Activated T-cell treated with anti-CD3 and anti-CD28 coated beads for 24 hours (primary cell): ENCODE results near the gene VWF.

Source experiments
- DNase-seq: peaks from one replicate; pipeline ENCODE4 v3.0.0-alpha.2; 2020; ENCODE audit warnings: low read depth

The VWF gene

DNA sequence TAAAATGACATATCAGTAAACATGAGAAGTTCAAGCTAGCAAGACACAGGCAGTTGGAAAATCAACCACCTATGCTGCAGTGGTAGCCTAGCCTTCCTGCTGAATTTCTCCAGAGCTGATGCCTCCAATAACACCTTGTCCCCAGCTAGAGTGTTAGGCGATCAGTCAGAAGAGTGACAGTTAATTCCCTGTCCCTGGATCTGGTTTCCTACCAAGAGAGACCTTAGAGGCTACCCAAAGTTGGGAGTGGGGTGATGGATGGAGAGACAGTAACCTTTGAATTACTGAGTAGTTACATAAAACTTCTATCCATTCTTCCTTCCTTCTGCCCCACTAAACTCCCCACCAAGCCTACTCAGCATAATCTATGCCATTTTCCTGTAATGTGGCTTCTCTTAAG is 177.5 kb downstream of the VWF start:
- DNase-seq = no peak

- no peak for DNase-seq
Observed at GRCh38 chr12:5946388-5946787, 178.1 kb downstream of the VWF start.

DNA sequence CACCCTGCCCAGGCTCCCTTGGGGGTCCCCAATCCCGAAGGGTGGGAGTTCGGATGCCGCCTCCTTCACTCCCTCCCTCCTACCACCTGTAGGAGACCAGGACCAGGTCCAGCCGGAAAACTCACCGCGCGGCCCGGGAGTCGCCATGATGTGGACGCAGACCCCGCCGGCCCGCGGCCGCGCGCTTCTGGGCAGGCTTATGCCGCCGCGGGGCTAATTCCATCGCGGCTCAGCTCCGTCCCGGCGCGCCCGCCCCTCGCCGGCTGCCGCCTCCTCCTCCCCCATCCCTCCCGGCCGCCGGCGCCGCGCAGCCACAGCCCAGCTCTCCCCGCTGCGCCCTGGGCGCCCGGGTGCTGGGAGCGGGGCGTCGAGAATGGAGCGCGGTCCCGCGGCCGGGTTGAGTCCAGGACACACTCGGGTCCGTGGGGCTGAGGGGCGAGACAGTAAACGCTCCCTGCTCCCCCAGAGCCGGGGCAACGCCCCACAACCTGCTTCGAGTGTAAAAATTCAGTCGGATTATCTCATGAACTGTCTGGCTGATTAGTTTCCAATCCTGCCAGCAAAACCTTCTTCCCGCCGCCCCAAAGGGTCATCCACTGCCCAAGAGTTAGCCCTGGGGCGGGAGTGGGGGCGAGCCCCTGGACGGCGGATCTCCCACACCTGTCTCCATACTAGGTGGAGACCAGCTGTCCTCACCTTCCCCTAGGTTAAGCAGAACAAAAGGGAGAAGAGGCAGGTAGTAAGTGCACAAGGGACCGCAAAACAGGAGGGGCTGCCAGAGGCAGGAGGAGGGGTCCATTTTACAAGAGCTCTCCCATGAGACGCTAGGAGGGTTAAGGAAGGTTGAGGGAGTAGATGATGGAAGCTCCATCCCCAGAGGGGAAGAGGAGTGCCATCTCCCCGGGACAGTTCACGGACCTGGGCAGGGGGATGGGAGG is 179.1 kb downstream of the VWF start, which contains the start of gene ANO2:
ANO2 (minus strand) TSS at position 189 of the 938 bp plus-strand sequence; CDS start at position 147, 42 bp downstream.
- no peak for DNase-seq

DNA sequence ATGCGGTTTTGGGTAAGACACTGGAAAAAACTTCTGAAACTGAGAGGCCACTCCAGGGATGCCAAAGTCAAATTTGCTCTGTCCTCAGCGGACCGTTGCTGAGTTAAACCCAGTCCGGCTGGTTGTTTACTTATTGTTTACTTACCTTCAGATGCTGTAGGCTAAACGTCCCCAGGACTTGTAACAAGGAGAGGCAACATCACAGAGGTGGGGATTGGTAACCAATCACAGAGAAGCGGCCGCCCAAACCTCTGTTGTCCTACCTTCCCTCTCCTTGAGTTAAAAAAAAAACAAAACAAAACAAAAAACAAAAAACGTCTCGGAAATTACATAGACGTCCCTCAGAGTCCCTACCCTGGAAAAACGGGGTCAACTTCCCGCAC is 179.8 kb downstream of the VWF start:
- DNase-seq = no peak

- no peak for DNase-seq
Observed at GRCh38 chr12:5944053-5944452, 180.4 kb downstream of the VWF start.

DNA sequence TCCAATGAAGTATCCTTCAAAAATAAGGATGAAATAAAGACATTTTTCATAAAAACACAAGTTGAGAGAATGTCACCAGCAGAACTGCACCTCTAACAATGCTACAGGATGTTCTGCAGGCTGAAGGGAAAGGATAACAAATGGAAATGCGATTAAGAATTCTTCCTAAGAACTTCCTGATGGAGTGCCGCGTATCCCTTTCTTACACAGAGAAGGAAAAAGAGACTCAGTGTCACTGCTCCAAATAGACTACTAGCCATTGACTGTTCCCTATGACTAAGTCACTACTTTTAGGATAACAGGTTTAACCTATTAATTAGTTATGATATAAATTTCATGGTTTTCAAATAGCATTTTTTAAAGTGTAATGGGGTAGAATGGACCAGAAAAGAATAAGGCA is 182.6 kb downstream of the VWF start:
- no peak for DNase-seq

- DNase-seq = no peak
Observed at GRCh38 chr12:5927732-5928516, 196.5 kb downstream of the VWF start.

- DNase-seq = no peak
Observed at GRCh38 chr12:5925646-5926045, 198.8 kb downstream of the VWF start.

DNA sequence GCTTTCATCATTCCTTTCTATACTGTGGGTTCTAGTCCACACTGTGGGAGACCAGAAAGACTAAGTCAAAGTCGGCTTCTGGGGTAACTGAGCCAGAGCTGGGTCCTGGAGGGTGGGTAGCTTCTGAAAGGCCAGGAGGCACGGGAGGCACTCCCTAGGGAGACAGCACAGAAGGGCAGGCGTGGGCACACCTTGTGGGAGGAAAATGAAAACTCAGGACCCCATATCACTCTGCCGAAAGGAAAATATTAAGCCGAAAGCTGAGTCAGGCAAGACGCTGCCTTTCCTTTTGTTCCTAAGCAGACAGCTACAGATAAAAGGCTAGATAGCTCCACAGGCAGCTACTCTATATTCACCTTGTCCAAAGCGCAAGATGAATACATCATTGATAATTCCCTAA is 200.1 kb downstream of the VWF start:
- DNase-seq = no peak

GRCh38 chr12:5923751-5924150 is 200.7 kb downstream of the VWF start:
- DNase-seq = no peak

DNA sequence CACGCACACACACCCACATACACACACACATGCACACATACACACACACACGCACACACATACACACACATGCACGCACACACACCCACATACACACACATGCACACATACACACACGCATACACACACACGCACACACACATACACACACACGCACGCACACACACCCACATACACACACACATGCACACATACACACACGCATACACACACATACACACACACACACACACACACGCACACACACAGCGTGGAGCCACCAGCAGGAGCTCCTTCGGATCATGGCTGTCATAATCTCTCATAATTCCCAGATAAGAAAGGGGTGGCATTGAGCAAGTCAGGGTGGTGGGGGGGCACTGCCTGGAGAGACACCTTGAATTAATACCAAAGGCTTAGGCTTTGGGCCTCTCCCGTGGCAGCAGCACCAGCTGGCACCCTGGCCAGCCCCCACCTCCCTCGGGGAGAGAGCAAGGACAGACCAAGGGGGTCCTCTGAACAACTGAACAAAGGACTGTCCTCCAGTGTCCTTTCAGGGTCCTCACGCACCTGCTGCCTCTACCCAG is 201.3 kb downstream of the VWF start:
- no peak for DNase-seq

DNA sequence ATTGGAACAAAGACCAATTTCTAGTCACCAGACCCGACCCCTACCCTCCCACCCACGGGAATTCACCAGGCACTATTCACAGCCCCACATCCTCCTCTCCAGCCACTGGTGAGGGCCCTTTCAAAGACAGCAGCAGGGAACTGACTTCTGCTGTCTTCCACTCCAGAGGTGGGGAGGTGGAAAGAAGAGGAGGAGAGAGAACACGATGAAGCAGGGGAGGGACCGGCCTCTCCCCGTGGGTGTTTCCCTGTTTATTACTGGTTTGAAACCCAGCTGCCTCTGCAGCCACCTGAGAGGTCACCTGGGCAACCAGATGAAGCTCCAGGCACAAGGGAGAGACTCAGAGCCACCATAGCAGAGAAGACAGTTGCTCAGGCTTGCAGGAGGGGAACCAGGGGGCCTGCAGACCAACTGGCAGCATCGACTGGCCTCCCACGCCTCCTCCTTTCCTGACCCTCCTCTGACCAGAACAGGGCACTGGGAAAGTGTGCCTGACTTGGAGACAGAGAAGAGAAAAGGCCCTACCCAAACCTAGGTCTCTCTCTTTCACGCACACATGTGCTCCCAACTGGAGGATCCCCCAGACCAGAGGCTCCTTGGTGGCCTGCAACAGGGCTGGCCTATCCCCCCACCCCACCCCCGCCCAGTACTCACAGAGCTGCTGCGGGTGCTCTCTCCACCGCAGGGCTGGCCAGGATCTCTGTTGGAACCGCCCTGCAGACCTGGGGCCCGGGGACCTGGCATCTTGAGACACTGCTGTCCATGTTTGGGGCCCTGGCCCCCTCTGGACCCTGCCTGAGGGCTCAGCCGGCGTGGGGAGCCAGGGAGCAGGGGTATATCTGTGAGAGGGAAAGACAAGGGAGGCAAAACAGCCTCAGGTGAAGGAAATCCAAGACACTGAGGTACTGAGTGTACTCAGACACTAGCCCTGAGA is 202.2 kb downstream of the VWF start:
- DNase-seq = no peak

DNA sequence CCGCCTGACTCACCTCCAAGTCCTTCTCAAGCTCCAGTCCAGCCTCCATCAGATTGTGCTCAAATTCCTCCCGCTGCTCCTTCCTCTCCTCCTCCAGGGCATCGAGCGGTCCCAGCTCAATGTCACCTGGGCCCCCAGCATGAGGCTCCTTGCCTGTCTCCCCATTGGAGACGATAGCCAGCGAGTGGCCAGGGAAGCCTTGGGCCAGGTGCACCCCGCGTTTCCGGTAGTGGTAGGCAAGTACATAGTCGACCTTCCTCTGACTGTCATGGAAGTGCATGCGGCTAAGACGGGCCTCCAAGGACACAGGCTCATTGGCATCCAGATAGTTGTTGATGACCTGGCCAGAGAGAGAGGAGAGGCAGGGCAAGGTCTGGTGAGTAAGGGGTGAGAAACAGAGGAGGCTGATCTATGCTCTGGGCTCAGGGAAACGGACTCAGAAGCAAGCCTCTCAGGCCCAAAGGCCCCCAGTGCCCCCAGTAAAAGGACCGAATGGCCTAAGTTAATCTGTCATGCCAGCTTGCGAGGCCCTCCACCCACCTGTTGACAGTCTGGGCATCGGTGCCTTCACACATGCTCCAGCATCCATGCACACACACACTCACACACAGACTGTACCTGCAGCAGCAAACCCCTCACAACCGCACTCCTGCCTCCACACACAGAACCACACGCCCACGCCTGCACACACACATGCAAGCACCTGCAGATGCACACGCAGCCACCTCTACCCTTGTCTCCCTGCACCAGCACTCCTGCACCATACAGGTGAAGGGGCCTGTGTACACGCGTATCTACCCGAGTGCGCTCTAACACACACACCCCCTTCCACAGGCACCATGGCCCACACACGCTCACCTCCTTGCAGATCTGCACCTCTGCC is 203.2 kb downstream of the VWF start:
- no peak for DNase-seq

DNA sequence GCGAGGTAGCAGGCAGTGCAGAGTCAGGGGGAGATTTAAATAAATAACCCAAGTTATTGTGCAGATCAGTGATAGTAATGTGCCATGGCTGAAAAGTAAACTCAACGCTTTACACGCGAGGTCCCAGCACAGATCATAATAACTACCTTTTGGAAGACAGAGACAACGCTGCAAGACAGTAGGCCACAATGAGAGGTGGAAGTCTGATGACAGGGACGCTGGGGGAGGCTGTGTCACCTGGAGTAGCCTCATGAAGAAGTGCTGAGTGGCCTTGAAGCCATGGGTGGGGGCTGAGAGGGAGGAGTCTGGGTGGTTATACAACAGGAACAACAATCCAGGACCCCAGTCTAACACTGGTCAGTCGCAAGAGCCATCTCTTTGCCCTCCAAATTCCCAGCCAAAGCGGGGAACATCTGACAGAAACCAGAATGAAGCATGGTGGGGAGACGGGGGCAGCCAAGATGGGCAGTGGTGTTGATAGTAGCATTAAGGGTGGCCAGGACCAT is 207.6 kb downstream of the VWF start:
- no peak for DNase-seq

DNA sequence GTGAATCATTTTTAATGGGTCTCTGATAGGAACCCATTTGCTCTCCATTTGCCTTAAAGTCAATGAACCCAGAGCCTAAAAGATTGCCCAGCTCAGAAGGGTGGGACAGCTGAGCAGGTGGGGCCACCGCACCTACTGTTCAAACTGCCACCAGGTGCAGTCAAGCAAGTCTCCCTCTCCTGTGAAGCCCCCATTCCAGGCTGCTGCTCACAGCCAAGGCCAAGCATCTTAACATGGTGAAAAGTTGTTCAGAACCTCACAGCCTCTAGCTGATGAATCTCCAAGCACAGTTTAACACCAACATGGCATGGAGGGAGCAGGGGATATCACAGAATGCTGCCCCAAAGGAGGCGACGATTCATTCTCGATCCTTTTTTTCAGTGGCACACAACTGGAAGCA is 209.0 kb downstream of the VWF start:
- DNase-seq = no peak

DNA sequence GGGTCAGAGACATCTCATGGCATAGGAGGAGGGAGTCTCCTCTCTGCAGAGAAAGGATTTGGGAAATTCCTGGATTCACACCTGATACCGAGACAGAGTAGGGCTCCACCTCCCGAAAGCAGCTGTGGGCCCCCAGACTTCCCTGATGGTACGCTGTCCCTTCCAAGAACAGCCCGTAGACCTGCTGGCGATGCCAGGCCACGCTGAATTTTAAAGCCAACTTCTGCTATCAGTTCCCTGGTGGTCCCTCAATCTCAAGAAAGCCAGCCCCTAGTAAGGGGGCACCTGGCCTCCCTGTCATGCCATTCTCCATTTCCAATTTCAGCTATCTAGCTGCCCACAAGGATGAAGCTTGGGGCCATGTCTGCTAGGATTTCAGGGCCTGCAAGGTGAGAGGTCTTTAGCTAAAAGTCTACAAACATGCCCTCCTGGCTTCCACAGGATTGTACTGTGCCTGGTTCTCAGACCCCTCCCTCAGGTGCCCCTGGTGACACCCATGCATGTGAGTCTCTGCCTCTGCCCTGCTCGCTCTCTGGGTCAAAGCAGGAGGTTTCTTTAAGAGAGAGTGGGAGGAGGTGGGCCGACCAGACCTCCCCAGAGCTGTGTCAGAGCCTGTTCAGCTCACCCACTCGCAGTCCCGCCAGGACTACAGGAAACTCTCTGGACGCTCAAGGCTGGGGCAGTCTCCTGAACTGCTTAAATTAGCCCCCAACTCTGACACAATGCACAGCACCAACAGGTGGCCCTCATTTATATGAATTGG is 209.9 kb downstream of the VWF start:
- no peak for DNase-seq

- DNase-seq = no peak
Observed at GRCh38 chr12:5913387-5913786, 211.1 kb downstream of the VWF start.

DNA sequence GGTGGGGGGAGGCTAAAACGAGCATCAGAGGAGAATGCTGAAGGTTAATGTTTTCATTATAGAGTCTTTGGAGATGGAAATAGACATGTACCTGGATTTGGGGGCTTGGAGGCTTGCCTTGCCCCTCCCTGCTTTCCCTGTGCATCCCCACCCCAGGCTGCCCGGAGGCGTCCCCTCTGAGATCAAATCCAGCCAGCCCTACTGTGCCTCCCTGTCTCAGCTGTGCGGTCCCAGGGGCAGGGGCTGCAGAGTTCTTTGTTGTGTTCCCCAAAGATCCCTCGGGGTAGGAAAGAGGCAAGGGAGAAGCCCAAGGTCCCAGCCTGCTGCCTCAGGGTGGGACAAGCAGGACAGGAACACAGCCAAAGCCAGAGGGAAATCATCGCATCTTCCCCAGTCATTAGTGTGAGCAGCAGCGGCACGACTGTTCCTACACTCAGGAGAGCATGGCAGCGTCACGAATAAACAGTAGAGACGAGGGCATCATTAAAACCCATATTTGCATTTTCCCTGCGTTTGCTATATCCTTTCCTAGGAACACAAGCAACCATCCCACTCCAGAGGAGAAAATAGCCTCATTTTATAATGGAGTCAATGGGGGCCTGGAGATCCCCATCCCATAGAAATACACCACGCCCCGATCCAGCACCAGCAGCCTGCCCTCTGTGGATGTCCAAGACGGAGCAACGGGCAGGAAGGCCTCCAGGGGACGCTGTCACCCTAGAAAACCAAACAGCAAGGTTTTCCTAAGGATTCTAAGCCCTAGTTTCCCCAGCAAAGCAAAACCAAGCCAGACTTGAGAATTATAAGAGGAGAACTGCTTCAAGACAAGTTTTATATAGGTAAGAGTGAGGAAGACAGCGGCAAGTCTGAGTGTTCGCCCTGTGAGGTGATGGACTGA is 211.8 kb downstream of the VWF start:
- no peak for DNase-seq

GRCh38 chr12:5912011-5912410 is 212.5 kb downstream of the VWF start:
- DNase-seq = no peak
